Astrocyte (in vitro differentiated cells and primary cell): ENCODE data around the gene EDARADD.

Experiments
- CTCF ChIP-seq: IDR thresholded peaks from 2 replicates; pipeline ENCODE4 v1.5.1; 2011; ENCODE audit warnings: low read depth, mild to moderate bottlenecking, inconsistent platforms, low read length, moderate library complexity; ENCODE audit not compliant: insufficient read depth
- EZH2 ChIP-seq: IDR thresholded peaks from 2 replicates; pipeline ENCODE4 v1.6.1; 2012; ENCODE audit warnings: mild to moderate bottlenecking, low read length, inconsistent platforms; ENCODE audit not compliant: insufficient read depth

- TF ChIP-seq EZH2 (no peak), CTCF (no peak)
Observed at GRCh38 chr1:236518322-236518721, 124.2 kb downstream of the EDARADD start.
